ENCODE measurements around the gene CCR8. TPM values are rescaled to one million over a fixed set of nuclear protein-coding genes. Genes with fewer than 3 reads are reported as not detected.

The CCR8 gene
- total RNA-seq, 2 experiments from 2014 or later = 1.3 to 2.1 TPM

DNA sequence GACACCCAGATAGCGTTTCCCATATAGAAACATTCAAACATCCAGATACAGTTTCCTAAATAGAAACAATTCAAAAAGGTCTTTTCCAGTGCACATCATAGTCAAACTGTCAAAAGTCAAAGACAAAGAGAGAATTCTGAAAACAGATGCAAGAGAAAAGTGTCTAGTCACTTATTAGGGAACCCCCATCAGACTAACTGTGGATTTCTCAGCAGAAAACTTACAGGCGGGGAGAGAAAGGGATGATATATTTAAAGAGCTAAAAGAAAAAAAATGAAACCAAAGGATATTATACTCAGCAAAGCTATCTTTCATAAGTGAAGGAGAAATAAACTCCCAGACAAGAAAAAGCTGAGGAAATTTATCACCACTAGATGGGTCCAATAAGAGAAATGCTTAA, 27.3 kb upstream of the CCR8 start:
- Mint-ChIP-seq H3K27me3 (peaks cover 4% of the 10 kb centered on the region), H3K36me3 (ENCODE audit: low read depth) (peaks cover 28% of the 10 kb centered on the region), H3K4me1 (ENCODE audit: low read depth) (no peaks in the 10 kb centered on the region), H3K9me3 (peaks cover 18% of the 10 kb centered on the region), H3K4me3 (no peak overlapping the region), H3K27ac (no peak overlapping the region)
- Histone ChIP-seq H3K27me3 (ENCODE audit: control insufficient read depth in 1 of 2, insufficient read depth in 2 of 2, low read length in 2 of 2) (no peaks in the 10 kb centered on the region), H3K9me3 (ENCODE audit: control insufficient read depth in 1 of 2, insufficient read depth in 1 of 2, low read length in 2 of 2) (peaks cover 27 to 30% of the 10 kb centered on the region in 2 experiments), H3K4me3 (ENCODE audit: low read length) (no peak overlapping the region), H3K4me1 (ENCODE audit: insufficient read depth, low read length) (no peaks in the 10 kb centered on the region), H3K36me3 (ENCODE audit: insufficient read depth, low read length) (no peaks in the 10 kb centered on the region), H3K27ac (ENCODE audit: low read depth in 1 of 2, low read length in 2 of 2) (no peak overlapping the region)
- ATAC-seq (ENCODE audit: poor library complexity) (no peak), DNase-seq (no peak)
- TF ChIP-seq, protein P1, sequence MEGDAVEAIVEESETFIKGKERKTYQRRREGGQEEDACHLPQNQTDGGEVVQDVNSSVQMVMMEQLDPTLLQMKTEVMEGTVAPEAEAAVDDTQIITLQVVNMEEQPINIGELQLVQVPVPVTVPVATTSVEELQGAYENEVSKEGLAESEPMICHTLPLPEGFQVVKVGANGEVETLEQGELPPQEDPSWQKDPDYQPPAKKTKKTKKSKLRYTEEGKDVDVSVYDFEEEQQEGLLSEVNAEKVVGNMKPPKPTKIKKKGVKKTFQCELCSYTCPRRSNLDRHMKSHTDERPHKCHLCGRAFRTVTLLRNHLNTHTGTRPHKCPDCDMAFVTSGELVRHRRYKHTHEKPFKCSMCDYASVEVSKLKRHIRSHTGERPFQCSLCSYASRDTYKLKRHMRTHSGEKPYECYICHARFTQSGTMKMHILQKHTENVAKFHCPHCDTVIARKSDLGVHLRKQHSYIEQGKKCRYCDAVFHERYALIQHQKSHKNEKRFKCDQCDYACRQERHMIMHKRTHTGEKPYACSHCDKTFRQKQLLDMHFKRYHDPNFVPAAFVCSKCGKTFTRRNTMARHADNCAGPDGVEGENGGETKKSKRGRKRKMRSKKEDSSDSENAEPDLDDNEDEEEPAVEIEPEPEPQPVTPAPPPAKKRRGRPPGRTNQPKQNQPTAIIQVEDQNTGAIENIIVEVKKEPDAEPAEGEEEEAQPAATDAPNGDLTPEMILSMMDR (IDR thresholded peaks at IDR 0.05) = no peak
- intact Hi-C loops (cut with DNase I, micrococcal nuclease) = no loop called here
- CTCF ChIA-PET = interaction anchor here (3.0 kb wide), 1 partner anchor 10 kb away, joined by 8 read pairs; no protein-coding TSS in a partner anchor
- POLR2A ChIA-PET = no interaction called here

DNA sequence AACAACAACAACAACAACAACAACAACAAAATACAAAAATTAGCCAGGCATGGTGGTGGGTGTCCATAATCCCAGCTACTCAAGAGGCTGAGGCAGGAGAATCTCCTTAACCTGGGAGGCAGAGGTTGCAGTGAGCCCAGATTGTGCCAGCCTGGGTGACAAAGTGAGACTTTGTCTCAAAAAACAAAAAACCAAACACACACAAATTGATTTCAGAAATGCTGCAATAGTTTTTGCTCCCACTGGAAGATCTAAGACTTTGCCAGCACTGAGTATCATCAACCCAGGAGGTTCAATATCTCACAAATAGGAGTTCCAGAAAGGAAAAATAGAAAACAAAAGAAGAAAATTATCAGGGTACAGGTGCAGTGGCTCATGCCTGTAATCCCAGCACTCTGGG, 16.2 kb upstream of the CCR8 start:
- DNase-seq = no peak
- no peak overlapping the region for H3K4me3 ChIP-seq (ENCODE audit: low read length)
- Mint-ChIP-seq H3K27ac (no peak overlapping the region), H3K4me3 (no peak overlapping the region), H3K36me3 (ENCODE audit: low read depth) (no peaks in the 10 kb centered on the region), H3K4me1 (ENCODE audit: low read depth) (no peaks in the 10 kb centered on the region), H3K27me3 (no peaks in the 10 kb centered on the region), H3K9me3 (peaks cover 11% of the 10 kb centered on the region)
- TF ChIP-seq, protein P1 (IDR thresholded peaks at IDR 0.05) = no peak
- no peaks in the 10 kb centered on the region for H3K36me3 ChIP-seq (ENCODE audit: insufficient read depth, low read length)
- no peaks in the 10 kb centered on the region for H3K27me3 ChIP-seq (ENCODE audit: control insufficient read depth in 1 of 2, insufficient read depth in 2 of 2, low read length in 2 of 2)
- ATAC-seq (ENCODE audit: poor library complexity) = no peak
- H3K9me3 ChIP-seq (ENCODE audit: control insufficient read depth in 1 of 2, insufficient read depth in 1 of 2, low read length in 2 of 2) = peaks cover 0 to 9% of the 10 kb centered on the region in 2 experiments
- no peak overlapping the region for H3K27ac ChIP-seq (ENCODE audit: low read depth in 1 of 2, low read length in 2 of 2)
- ChIA-PET POLR2A (interaction anchor here (0.8 kb wide), 1 partner anchor 1730 kb away, joined by 3 read pairs; no protein-coding TSS in a partner anchor), CTCF (interaction anchor here (0.6 kb wide), 1 partner anchor 865 kb away, joined by 3 read pairs; no protein-coding TSS in a partner anchor)
- intact Hi-C loops (cut with DNase I, micrococcal nuclease) = no loop called here
- no peaks in the 10 kb centered on the region for H3K4me1 ChIP-seq (ENCODE audit: insufficient read depth, low read length)

DNA sequence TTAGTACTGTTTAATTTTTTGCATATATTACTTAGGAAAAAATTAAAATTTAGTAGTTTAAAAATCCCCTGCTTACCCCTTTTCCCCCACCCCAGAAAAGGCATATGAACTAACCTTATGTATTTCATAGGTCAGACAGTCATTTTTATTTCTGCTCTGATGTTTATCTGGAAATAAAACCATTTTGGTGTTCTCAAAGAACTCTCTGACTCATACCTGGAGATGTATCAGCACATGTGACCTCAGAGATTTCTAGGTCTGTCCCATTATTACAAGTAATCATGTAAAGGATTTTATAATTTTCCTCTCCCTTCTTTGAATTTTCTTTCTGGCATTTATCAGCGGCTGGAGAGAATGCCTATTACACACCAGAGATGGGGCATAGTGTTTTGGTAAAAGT, 14.1 kb upstream of the CCR8 start:
- no peaks in the 10 kb centered on the region for H3K36me3 Mint-ChIP-seq (ENCODE audit: low read depth)
- ATAC-seq (ENCODE audit: poor library complexity) (no peak), DNase-seq (no peak)
- intact Hi-C loops (cut with DNase I, micrococcal nuclease) = no loop called here
- no peaks in the 10 kb centered on the region for H3K27me3 Mint-ChIP-seq
- no peak overlapping the region for H3K27ac Mint-ChIP-seq
- no peak overlapping the region for H3K27ac ChIP-seq (ENCODE audit: low read depth in 1 of 2, low read length in 2 of 2)
- no peak overlapping the region for H3K4me3 Mint-ChIP-seq
- ChIA-PET CTCF (no interaction called here), POLR2A (no interaction called here)
- no peaks in the 10 kb centered on the region for H3K4me1 Mint-ChIP-seq (ENCODE audit: low read depth)
- no peaks in the 10 kb centered on the region for H3K4me1 ChIP-seq (ENCODE audit: insufficient read depth, low read length)
- H3K36me3 ChIP-seq (ENCODE audit: insufficient read depth, low read length) = no peaks in the 10 kb centered on the region
- TF ChIP-seq, protein P1 (IDR thresholded peaks at IDR 0.05) = no peak
- peaks cover 0 to 9% of the 10 kb centered on the region in 2 experiments for H3K9me3 ChIP-seq (ENCODE audit: control insufficient read depth in 1 of 2, insufficient read depth in 1 of 2, low read length in 2 of 2)
- H3K9me3 Mint-ChIP-seq = peaks cover 11% of the 10 kb centered on the region
- no peaks in the 10 kb centered on the region for H3K27me3 ChIP-seq (ENCODE audit: control insufficient read depth in 1 of 2, insufficient read depth in 2 of 2, low read length in 2 of 2)
- no peak overlapping the region for H3K4me3 ChIP-seq (ENCODE audit: low read length)

All from CD4-positive, alpha-beta T cell (primary cell).